Mesenteric fat pad (tissue), 1 donor: Measurements from ENCODE around the gene CALHM2. TPM values are rescaled to one million over a fixed set of nuclear protein-coding genes. Genes with fewer than 3 reads are reported as not detected.

Source experiments
- DNase-seq: peaks from one replicate; pipeline ENCODE4 v3.0.0-alpha.2; 2020; ENCODE audit warnings: low spot score
- total RNA-seq: library from RNA; stranded (reverse); fragmentation: NEBNext Ultra II Directional; extraction: Animal tissue kit (Norgen Biotek cat#: 25700); gene quantifications from one replicate; pipeline ENCODE4 v1.2.1, GENCODE V29; 2021
- donor health status: DM: yes; HTN: yes; CAD: no.

CALHM2 gene
- total RNA-seq, 1 donor from 2014 or later: 40.3 TPM

DNA sequence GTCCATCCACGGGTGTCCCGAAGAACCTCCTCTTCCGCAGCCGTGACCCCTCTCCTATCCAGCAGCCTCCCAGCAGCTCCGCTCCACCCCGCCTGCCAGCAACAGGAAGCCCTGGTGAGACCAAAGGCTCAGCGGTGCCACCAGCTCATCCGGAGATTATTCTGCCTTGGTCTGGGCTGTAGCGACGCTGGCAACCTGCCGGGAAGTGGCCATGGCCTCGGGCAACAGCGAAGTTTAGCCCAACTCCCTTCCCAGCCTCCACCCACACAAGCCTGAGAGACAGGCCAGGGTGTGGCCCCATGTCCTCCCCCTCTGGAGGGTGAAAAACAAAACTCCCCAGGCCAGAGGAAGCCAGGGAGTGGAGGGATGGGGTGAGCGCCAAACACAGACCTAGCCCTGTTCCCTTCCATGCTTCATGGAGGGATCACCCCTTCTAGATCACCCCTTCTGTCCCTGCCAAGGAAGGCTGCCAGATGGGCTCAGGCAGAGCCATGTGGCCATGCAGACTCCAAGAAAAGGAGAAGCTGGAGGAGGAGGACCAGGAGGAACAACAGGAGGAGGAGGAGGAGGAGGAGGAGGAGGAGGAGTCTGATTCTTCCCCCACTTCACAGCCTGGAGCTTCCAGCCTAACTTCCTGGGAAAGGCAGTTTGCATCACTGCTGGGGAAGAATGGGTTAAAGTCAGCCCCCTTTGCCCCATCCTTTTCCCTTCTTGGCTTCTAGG lies 918 bp downstream of the CALHM2 start:
- DNase-seq: no peak

- DNase-seq: no peak
These were observed 1.9 kb downstream of the CALHM2 start for GRCh38 chr10:103450201-103450695.

GRCh38 chr10:103449208-103450144 lies 2.7 kb downstream of the CALHM2 start:
- no peak for DNase-seq

DNA sequence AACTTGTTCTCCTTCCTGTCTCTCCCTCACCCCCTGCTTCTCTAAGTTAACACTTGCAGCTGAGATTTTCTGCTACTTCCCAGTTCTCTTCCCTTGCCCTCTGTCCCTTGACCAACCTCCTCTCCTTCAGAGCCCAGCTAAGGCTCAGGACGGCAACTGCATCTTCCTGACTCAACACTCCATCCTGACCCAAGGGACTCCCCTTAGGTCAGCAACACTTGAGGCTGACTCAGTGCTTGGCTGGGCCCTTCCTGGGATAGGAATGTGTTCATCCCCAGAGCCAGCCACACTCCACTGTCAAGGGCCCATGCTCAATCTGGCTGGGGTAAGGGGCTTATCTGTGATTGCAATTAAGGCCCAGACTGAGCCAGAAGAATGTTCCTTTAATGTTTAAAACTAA lies 3.4 kb downstream of the CALHM2 start:
- no peak for DNase-seq

GRCh38 chr10:103447187-103447586 lies 5.0 kb downstream of the CALHM2 start:
- DNase-seq: no peak

DNA sequence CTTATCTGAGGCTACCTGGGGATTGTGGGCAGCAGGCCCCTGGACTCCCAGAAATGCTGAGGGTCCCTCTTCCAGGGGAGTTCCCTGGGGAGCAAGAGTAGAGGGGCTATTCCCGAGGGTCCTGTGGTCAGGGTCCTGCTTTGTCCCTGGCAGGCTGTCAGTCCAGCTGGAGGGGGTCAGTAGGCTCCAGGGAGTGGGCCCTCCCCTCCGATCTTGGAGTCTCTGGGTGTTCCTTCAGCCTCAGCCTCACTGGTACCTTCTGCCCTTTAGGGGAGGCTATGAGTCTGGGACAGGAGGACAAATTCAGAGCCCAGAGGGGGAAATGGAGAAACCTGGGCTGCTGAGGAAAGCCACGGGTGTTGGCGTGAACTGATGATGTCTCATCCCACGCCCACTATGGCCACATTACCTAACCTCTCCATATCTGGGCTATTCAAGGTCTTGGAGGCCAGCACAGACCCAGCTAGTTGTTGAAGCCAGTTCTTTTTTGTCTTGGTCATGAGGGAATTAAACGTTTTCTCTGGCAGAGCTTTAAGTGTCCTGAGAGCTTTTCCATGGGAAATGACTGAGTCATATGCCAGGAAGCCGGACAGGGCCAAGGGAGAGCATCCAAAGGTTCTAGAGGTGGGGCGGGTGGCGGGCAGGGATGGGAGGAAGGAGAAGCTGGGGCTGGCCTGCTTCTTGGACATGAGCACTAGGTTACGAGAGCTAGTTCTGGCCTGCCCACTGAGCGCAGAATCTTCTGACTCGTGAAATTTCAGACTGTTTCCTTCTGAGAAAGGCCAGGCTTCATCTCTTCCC lies 6.2 kb downstream of the CALHM2 start:
- no peak for DNase-seq

DNA sequence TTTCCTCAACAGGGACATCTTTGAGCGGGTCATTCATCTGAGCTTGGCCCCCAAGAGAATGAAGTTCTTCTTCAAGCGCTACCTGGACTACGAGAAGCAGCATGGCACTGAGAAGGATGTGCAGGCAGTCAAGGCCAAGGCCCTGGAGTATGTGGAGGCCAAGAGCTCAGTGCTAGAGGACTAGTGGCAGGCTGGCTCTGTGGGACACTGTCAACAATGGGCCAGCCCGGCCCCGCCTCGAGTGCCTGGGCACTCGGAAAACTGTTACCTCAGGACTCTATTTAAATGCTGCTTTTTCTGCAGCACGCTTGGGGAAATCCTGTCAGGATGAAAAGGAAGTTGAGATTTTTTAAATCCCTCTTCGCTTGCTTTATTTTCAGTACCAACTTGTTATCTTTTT lies 6.8 kb downstream of the CALHM2 start:
- DNase-seq: no peak

DNA sequence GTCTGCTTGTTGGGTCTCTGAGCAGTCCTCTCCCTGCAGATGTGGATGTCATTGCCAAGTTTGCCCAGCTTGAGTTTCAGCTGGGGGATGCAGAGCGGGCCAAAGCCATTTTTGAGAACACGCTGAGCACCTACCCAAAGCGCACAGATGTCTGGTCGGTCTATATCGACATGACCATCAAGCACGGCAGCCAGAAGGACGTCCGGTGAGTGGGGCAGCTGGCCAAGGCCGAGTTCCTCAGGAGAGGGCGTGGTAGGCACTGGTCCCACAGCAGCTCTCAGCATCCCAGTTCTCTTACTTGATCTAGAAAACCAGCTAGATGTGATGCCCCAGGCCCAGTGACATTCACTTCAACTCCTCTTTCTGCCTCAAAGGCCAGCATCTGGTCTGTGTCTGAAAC lies 7.7 kb downstream of the CALHM2 start:
- no peak for DNase-seq

- DNase-seq: no peak
These were observed 8.5 kb downstream of the CALHM2 start for GRCh38 chr10:103443475-103444185.

DNA sequence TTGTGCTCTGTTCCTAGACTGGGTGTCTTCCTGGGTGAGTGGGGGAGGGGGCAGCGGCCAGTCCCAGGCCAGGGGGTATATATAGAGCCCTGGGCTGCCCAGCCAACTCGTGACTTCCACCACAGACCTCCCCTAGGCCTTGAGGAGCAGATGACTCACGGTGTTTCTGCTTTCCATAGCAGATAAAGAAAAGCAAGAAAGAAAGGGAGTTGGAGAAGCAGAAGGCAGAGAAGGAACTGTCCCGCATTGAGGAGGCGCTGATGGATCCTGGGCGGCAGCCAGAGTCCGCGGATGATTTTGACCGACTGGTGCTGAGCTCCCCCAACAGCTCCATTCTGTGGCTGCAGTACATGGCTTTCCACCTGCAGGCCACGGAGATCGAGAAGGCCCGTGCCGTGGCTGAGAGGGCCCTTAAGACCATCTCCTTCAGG lies 10.1 kb downstream of the CALHM2 start:
- DNase-seq: no peak

GRCh38 chr10:103441611-103442010 lies 10.6 kb downstream of the CALHM2 start:
- DNase-seq: no peak

DNA sequence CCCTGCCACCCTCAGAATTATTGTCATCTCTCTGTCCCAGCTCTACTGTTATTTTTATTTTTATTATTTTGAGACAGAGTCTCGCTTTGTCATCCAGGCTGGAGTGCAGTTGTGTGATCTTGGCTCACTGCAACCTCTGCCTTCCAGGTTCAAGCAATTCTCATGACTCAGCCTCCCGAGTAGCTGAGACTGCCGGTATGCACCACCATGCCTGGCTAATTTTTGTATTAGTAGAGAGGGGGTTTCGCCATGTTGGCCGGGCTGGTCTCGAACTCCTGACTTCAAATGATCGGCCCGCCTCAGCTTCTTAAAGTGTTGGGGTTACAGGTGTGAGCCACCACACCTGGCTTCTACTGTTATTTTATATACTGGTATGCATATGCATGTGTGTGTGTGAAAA lies 11.0 kb downstream of the CALHM2 start:
- DNase-seq: no peak

- no peak for DNase-seq
These were observed 11.8 kb downstream of the CALHM2 start for GRCh38 chr10:103440416-103440815.

- DNase-seq: no peak
These were observed 12.4 kb downstream of the CALHM2 start for GRCh38 chr10:103439776-103440175.

- no peak for DNase-seq
These were observed 18.3 kb downstream of the CALHM2 start for GRCh38 chr10:103433858-103434257.

DNA sequence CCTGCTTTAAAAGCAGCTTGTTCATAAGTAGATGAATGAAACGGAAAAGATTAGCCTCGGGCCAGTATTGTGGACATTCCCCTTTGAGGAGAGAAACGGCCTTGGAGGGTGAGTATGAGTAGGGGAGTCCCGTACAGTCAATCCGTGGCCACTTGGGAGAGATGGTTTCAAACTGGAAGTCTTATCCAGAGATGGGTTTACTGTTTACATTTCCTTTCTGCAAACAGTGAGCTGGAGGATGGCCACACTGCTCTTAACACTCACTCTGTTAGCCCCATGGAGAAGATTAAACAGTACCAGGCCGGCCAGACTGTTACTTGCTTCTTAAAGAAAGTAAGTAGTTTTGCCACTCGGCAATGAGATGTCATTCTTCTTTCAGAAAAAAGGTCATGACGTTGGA lies 20.3 kb downstream of the CALHM2 start:
- DNase-seq: no peak

DNA sequence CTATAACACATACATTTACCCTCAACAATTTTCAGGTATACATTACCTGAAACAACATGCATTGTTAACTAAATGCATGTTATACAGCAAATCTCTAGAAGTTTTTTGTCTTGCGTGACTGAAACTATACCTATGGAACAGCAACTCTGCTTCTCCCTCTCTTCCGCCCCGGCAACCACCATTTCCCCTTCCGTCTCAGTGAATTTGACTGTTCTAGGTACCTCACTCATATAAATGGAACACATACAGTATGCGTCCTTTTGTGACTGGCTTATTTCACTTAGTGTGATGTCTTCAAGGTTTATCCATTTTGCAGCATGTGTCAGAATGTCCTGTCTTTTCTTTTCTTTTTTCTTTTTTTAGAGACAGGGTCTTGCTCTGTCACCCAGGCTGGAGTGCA lies 22.5 kb downstream of the CALHM2 start:
- no peak for DNase-seq

- DNase-seq: no peak
These were observed 23.1 kb downstream of the CALHM2 start for GRCh38 chr10:103428989-103429643.

DNA sequence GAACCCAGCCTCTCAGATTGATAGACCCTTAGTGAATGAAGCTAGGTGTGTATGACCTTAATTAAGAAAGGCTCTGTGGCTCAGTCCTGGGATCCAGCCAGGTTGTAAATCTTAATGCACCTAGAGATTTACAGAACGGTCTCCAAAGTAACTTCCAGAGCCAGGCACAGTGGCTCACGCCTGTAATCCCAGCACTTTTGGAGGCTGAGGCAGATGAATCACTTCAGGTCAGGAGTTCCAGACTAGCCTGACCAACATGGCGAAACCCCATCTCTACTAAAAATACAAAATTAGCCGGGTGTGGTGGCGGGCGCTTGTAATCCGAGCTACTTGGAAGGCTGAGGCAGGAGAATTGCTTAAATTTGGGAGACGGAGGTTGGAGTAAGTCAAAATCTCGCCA lies 24.3 kb downstream of the CALHM2 start:
- DNase-seq: no peak

DNA sequence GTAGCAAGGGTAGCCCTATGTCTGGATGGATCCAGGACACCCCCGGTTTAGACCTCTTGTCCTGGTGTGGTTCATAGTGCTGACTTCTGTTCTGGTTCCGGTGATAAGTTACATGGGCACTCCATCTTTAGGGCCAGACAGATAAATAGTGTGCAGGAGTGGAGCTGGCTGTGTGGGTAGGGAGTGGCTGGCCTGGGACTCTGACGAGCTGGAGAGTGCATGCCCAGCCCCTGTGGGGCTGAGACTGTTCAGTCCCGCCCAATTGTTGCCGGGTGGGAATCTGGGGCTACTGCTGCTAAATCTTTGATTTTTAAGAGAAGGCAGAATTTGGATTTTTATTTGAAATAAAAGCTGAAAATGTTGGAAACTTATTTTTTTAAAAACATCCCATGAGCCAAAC lies 28.4 kb downstream of the CALHM2 start:
- no peak for DNase-seq
